ENCODE results near the gene PMEPA1.
"Not testable (repeated sequence)": the region's sequence is repeated elsewhere in the genome, so short reads cannot be mapped to it uniquely, and the experiment has no call there.

PMEPA1 gene

DNA sequence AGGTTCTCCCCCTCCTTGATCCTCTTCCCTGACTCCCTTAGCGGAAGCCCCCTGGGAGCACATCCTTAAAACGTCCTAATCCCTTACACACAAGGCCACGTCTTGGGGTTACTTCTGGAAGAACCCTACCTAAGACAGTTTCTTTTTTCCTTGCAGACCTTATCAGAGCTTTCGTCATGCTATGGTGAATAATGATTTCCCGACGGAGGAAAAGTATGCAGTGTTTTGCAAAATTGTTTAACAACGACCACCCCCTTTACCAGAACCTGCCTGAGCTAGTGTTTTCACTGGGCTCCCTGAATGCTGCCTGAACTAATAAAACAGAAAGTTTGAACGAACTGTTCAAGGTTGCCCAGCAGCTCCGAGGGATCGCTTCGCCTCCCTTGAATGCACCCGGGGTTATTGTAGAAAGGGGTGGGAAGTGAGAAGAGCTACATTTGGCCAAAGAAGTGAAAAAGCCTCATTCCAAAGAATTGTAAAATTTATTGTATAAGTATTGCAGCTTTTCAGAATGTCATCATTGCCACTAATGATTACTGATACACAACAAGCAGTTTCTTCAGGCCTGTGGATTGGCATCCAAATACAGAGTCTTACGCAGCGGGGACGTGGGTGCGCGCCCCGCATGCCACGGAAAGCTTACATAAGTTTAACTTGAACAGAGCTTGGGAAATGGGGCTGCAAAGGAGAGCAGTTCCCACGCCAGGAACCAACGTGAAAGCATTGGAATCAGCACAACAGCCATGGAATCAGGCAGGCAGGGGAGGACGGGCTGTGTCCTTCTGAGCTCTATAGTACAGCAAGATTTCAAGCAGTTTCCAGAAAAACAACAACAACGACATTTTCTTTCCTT, 61.7 kb downstream of the PMEPA1 start:
- no peaks in the 10 kb centered on the region for H3K4me1 ChIP-seq (ENCODE audit: control insufficient read depth in 2 of 2, insufficient read depth in 2 of 2, low read length in 2 of 2)

DNA sequence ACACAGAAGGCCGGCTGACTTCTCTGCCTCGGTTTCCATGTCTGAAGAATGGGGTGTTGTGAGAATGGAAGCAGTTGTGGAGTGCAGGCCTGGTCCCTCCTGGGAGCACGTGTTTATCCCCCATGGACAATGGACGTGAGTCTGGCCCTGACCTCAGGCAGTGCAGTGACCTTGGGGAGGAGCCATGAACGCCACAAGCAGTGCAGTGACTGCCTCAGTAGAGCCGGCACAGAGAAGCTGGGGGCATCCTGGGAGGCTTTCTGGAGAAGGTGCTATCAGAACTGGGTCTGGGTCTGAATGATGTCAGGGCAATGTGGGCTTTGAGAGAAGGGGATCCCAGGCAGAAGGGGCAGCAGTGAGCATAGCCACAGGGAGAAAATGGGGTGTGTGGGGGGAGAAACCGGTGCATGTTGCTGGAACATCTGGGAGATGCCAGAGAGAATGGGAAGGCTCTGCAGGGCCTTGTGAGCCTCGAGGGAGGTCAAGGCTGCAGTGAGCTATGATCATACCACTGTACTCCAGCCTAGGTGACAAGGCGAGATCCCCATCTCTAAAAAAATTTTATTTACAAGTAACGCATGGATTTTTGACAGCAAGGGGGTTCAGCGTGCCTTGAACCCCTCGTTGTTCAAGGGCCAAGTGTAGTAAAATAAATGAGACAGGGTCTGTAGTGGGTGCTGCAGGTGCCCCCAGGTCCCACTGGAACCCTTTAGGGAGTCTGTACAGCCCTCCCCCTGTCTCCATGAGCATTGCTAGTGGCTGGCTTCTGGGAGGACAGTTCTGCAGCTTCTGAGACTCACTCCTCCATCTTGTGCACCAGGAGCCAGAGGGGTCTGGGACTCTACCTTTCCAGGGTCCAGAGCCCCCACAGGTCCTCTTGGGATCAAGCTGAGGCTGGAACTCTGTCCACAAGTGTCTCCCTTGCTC, 62.5 kb downstream of the PMEPA1 start:
- Histone ChIP-seq H3K4me1 (ENCODE audit: control insufficient read depth in 2 of 2, insufficient read depth in 2 of 2, low read length in 2 of 2) (no peaks in the 10 kb centered on the region), H3K4me3 (ENCODE audit: low read length in 2 of 2) (no peak overlapping the region), H3K36me3 (ENCODE audit: control insufficient read depth in 2 of 2, insufficient read depth in 2 of 2, low read length in 2 of 2) (no peaks in the 10 kb centered on the region), H3K27me3 (ENCODE audit: control insufficient read depth in 2 of 2, insufficient read depth in 2 of 2, low read length in 2 of 2) (no peaks in the 10 kb centered on the region), H3K27ac (ENCODE audit: low read depth in 2 of 2, low read length in 2 of 2) (no peak overlapping the region), H3K9me3 (ENCODE audit: control insufficient read depth in 2 of 2, low read length in 2 of 2) (no peaks in the 10 kb centered on the region), H3K9ac (ENCODE audit: low read depth in 1 of 2, low read length in 2 of 2) (no peak overlapping the region)

More for the DNA sequence above, 61.7 kb downstream of the PMEPA1 start:
- H3K9me3 ChIP-seq (ENCODE audit: control insufficient read depth in 2 of 2, low read length in 2 of 2): no peaks in the 10 kb centered on the region
- no peak overlapping the region for H3K4me3 ChIP-seq (ENCODE audit: low read length in 2 of 2)
- no peak overlapping the region for H3K27ac ChIP-seq (ENCODE audit: low read depth in 2 of 2, low read length in 2 of 2)
- no peaks in the 10 kb centered on the region for H3K27me3 ChIP-seq (ENCODE audit: control insufficient read depth in 2 of 2, insufficient read depth in 2 of 2, low read length in 2 of 2)
- no peak overlapping the region for H3K9ac ChIP-seq (ENCODE audit: low read depth in 1 of 2, low read length in 2 of 2)
- no peaks in the 10 kb centered on the region for H3K36me3 ChIP-seq (ENCODE audit: control insufficient read depth in 2 of 2, insufficient read depth in 2 of 2, low read length in 2 of 2)

GRCh38 chr20:57638895-57639236, 70.9 kb downstream of the PMEPA1 start:
- H3K27ac ChIP-seq (ENCODE audit: low read depth in 2 of 2, low read length in 2 of 2): no peak overlapping the region
- H3K4me3 ChIP-seq (ENCODE audit: low read length in 2 of 2): no peak overlapping the region
- no peak overlapping the region for H3K9ac ChIP-seq (ENCODE audit: low read depth in 1 of 2, low read length in 2 of 2)
- no peaks in the 10 kb centered on the region for H3K36me3 ChIP-seq (ENCODE audit: control insufficient read depth in 2 of 2, insufficient read depth in 2 of 2, low read length in 2 of 2)
- no peaks in the 10 kb centered on the region for H3K27me3 ChIP-seq (ENCODE audit: control insufficient read depth in 2 of 2, insufficient read depth in 2 of 2, low read length in 2 of 2)
- no peaks in the 10 kb centered on the region for H3K4me1 ChIP-seq (ENCODE audit: control insufficient read depth in 2 of 2, insufficient read depth in 2 of 2, low read length in 2 of 2)
- no peaks in the 10 kb centered on the region for H3K9me3 ChIP-seq (ENCODE audit: control insufficient read depth in 2 of 2, low read length in 2 of 2)

DNA sequence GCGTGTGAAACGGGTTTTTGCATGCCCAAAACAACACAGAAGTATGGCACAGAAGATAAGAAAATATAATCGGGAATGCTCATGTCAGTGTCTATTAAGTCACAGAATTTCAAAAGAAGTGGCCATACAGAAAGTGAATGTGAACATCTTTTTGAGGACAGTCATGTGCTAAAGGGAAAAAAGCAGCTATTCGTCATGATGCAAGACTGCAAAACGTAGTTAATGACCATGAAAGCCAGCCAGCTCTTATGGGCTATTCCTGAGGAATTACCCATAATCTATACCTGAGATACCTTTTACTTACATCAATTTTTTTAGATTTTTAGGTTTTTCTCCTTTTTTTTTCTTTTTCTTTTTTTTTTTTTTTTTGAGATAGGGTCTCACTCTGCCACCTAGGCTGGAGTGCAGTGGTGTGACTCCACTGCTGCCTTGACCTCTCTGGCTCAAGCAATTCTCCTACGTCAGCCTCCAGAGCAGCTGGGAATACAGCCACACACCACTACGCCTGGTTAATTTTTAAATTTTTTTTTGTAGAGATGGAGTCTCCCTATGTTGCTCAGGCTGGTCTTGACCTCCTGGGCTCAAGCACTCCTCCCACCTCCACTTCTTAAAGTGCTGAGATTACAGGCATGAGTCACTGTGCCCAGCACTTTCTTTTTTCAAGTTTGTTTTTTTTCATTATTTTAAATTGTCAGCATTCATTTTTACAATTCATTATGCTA, 71.5 kb downstream of the PMEPA1 start:
- no peak overlapping the region for H3K27ac ChIP-seq (ENCODE audit: low read depth in 2 of 2, low read length in 2 of 2)
- H3K36me3 ChIP-seq (ENCODE audit: control insufficient read depth in 2 of 2, insufficient read depth in 2 of 2, low read length in 2 of 2): no peaks in the 10 kb centered on the region
- no peak overlapping the region for H3K9ac ChIP-seq (ENCODE audit: low read depth in 1 of 2, low read length in 2 of 2)
- no peaks in the 10 kb centered on the region for H3K27me3 ChIP-seq (ENCODE audit: control insufficient read depth in 2 of 2, insufficient read depth in 2 of 2, low read length in 2 of 2)
- H3K4me1 ChIP-seq (ENCODE audit: control insufficient read depth in 2 of 2, insufficient read depth in 2 of 2, low read length in 2 of 2): no peaks in the 10 kb centered on the region
- no peaks in the 10 kb centered on the region for H3K9me3 ChIP-seq (ENCODE audit: control insufficient read depth in 2 of 2, low read length in 2 of 2)
- no peak overlapping the region for H3K4me3 ChIP-seq (ENCODE audit: low read length in 2 of 2)

DNA sequence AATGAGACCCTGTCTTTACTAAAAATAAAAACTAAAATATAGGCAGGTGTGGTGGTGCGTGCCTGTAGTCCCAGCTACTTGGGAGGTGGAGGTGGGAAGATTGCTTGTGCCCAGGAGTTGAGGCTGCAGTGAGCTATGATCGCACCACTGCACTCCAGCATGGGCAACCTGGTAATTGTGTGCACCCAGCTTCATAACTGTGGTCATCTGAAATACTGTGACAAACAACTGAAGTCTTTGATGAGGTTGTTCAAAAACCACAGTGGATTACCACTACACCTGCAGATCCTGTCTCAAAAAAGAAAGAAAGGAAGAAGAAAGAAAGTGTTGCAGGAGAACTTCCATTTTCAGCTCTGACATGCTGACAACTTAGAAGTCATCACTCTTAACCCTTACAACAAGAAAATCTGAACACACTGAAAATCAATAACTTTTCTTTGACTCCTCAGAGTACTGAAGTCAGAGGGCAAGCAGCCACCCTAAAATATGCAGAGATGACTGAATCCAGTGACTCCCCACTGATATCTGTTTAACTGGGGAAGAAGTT, 75.8 kb downstream of the PMEPA1 start:
- Histone ChIP-seq H3K4me1 (ENCODE audit: control insufficient read depth in 2 of 2, insufficient read depth in 2 of 2, low read length in 2 of 2) (no peaks in the 10 kb centered on the region), H3K27me3 (ENCODE audit: control insufficient read depth in 2 of 2, insufficient read depth in 2 of 2, low read length in 2 of 2) (peaks cover 0 to 4% of the 10 kb centered on the region in 2 donors), H3K4me3 (ENCODE audit: low read length in 2 of 2) (no peak overlapping the region), H3K9ac (ENCODE audit: low read depth in 1 of 2, low read length in 2 of 2) (no peak overlapping the region), H3K27ac (ENCODE audit: low read depth in 2 of 2, low read length in 2 of 2) (no peak overlapping the region), H3K36me3 (ENCODE audit: control insufficient read depth in 2 of 2, insufficient read depth in 2 of 2, low read length in 2 of 2) (no peaks in the 10 kb centered on the region), H3K9me3 (ENCODE audit: control insufficient read depth in 2 of 2, low read length in 2 of 2) (no peaks in the 10 kb centered on the region)

DNA sequence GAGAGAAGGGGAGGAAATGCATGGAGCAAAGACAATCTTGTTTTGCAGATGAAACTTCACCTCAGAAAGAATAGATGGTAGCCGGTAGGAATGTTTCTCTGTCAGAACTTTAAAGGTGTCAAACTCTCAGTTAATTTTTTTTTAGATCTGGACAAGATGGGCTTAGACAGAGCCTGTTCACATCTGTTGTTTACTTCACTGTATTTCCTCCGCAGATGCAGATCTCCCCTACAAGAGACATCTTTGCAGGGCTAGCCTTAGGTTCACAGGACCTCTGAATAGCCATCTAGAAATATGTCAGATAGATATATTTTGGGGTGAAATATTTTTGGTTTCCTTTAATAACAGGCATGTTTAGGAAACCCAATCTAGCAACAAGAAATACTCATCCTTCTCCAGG, 77.5 kb downstream of the PMEPA1 start:
- peaks cover 3 to 4% of the 10 kb centered on the region in 2 donors for H3K4me1 ChIP-seq (ENCODE audit: control insufficient read depth in 2 of 2, insufficient read depth in 2 of 2, low read length in 2 of 2)
- no peak overlapping the region for H3K4me3 ChIP-seq (ENCODE audit: low read length in 2 of 2)
- H3K9me3 ChIP-seq (ENCODE audit: control insufficient read depth in 2 of 2, low read length in 2 of 2): no peaks in the 10 kb centered on the region

GRCh38 chr20:57630061-57630460, 79.8 kb downstream of the PMEPA1 start:
- Histone ChIP-seq H3K36me3 (ENCODE audit: control insufficient read depth in 2 of 2, insufficient read depth in 2 of 2, low read length in 2 of 2) (no peaks in the 10 kb centered on the region), H3K27me3 (ENCODE audit: control insufficient read depth in 2 of 2, insufficient read depth in 2 of 2, low read length in 2 of 2) (peaks cover 0 to 4% of the 10 kb centered on the region in 2 donors), H3K27ac (ENCODE audit: low read depth in 2 of 2, low read length in 2 of 2) (no peak overlapping the region), H3K4me3 (ENCODE audit: low read length in 2 of 2) (peak overlapping the region in 1 of 2 donors; percentile 54), H3K4me1 (ENCODE audit: control insufficient read depth in 2 of 2, insufficient read depth in 2 of 2, low read length in 2 of 2) (peaks cover 3 to 4% of the 10 kb centered on the region in 2 donors), H3K9ac (ENCODE audit: low read depth in 1 of 2, low read length in 2 of 2) (no peak overlapping the region), H3K9me3 (ENCODE audit: control insufficient read depth in 2 of 2, low read length in 2 of 2) (no peaks in the 10 kb centered on the region)

More for the DNA sequence above, 77.5 kb downstream of the PMEPA1 start:
- Histone ChIP-seq H3K9ac (ENCODE audit: low read depth in 1 of 2, low read length in 2 of 2) (no peak overlapping the region), H3K27ac (ENCODE audit: low read depth in 2 of 2, low read length in 2 of 2) (no peak overlapping the region), H3K36me3 (ENCODE audit: control insufficient read depth in 2 of 2, insufficient read depth in 2 of 2, low read length in 2 of 2) (no peaks in the 10 kb centered on the region), H3K27me3 (ENCODE audit: control insufficient read depth in 2 of 2, insufficient read depth in 2 of 2, low read length in 2 of 2) (peaks cover 0 to 4% of the 10 kb centered on the region in 2 donors)

DNA sequence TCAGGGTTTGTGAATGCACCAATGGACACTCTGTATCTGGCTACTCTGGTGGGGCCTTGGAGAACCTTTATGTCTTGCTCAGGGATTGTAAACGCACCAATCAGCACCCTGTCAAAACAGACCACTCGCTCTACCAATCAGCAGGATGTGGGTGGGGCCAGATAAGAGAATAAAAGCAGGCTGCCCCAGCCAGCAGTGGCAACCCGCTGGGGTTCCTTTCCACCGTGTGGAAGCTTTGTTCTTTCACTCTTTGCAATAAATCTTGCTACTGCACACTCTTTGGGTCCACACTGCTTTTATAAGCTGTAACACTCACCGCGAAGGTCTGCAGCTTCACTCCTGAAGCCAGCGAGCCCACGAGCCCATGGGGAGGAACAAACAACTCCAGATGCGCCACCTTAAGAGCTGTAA, 80.3 kb downstream of the PMEPA1 start:
- not testable (repeated sequence) for H3K27me3 ChIP-seq (ENCODE audit: control insufficient read depth in 2 of 2, insufficient read depth in 2 of 2, low read length in 2 of 2); H3K27ac ChIP-seq (ENCODE audit: low read depth in 2 of 2, low read length in 2 of 2); H3K9ac ChIP-seq (ENCODE audit: low read depth in 1 of 2, low read length in 2 of 2); H3K9me3 ChIP-seq (ENCODE audit: control insufficient read depth in 2 of 2, low read length in 2 of 2); H3K4me1 ChIP-seq (ENCODE audit: control insufficient read depth in 2 of 2, insufficient read depth in 2 of 2, low read length in 2 of 2); H3K36me3 ChIP-seq (ENCODE audit: control insufficient read depth in 2 of 2, insufficient read depth in 2 of 2, low read length in 2 of 2)
- peak overlapping the region in 1 of 2 donors; percentile 54 for H3K4me3 ChIP-seq (ENCODE audit: low read length in 2 of 2)

GRCh38 chr20:57628962-57629308, 80.9 kb downstream of the PMEPA1 start:
- H3K4me1 ChIP-seq (ENCODE audit: control insufficient read depth in 2 of 2, insufficient read depth in 2 of 2, low read length in 2 of 2); H3K9me3 ChIP-seq (ENCODE audit: control insufficient read depth in 2 of 2, low read length in 2 of 2); H3K4me3 ChIP-seq (ENCODE audit: low read length in 2 of 2); H3K27me3 ChIP-seq (ENCODE audit: control insufficient read depth in 2 of 2, insufficient read depth in 2 of 2, low read length in 2 of 2); H3K36me3 ChIP-seq (ENCODE audit: control insufficient read depth in 2 of 2, insufficient read depth in 2 of 2, low read length in 2 of 2); H3K9ac ChIP-seq (ENCODE audit: low read depth in 1 of 2, low read length in 2 of 2): not testable (repeated sequence)
- H3K27ac ChIP-seq (ENCODE audit: low read depth in 2 of 2, low read length in 2 of 2): peak overlapping the region; percentile 62 to 64

Data from mucosa of rectum (tissue), 2 donors.